Activated CD4-positive, alpha-beta T cell treated with anti-CD3 and anti-CD28 coated beads, Interleukin-2, amount 50 U/mL, for 24 hours (primary cell): ENCODE results near the gene PTH2.
A peak's percentile ranks its signal among the peaks of the same experiment; 100 is the strongest.
"Not testable (repeated sequence)": the region's sequence is repeated elsewhere in the genome, so short reads cannot be mapped to it uniquely, and the experiment has no call there.

Experiments used
- DNase-seq, 2 donors: peaks; one replicate each; pipeline ENCODE4 v3.0.0-alpha.2; 2020; ENCODE audit warnings: low read depth in 1 of 2, low spot score in 1 of 2

Gene PTH2

DNA sequence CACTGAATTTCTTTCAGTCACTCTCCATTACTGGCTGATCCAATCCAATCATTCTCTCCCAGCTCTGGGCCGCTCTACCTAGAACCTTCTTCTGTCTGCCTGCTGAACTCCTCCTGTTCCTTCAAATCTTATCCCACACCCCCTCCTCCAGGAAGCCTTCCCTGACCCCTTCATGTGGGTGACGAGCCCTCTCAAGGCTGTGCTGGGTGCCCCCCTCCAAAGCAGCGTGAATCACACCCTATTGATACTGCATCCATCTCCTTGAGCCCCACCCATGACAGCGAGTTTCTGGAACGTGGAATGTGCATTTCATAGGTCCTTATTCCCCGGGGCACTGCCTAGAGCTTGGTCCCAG lies 25.2 kb upstream of the PTH2 start:
- no peak for DNase-seq

DNA sequence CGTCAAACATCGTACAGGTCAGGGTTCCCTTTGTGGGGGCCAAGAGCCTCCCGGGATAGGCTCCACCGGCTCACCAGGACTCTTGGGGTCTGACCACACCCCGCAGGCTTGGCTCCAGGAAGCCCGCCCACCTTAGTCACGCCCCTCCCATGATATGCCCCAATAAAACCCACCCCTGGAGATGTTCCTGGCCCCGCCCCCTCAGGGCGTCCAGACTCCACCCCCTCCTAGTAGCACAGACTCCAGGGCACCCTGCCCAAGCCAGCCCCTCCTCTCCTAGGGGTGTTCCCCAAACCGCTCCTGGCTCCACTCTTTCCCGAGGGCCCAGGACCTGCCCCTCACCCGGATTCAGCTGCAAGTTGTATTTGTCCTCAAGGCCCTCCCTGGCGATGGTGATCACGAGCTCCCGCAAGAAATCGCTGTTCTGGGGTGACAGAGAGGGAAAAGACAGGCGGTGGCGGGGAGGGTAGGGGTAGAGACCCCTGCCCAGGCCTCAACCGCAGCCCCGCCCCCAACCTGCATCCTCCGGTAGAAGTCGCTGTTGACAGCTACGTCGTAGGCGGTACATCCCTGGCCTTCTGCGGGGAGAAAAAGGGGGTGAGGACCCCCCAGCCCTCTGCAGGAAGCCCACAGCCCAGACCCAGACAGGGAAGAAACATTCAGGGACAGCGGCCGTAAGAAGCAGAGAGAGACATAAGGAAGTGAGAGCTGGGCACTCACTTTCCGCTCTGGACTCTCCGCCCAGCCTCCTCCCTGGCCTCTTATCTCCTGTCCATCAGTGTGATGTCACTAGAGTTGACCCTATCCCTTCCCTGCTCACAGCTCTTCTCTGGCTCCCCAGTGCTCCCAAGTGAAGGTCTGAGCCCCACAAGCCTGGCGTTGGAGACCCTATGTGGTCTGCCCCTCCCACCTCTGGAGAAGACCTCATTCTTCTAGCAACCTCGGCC lies 24.5 kb upstream of the PTH2 start:
- no peak for DNase-seq

DNA sequence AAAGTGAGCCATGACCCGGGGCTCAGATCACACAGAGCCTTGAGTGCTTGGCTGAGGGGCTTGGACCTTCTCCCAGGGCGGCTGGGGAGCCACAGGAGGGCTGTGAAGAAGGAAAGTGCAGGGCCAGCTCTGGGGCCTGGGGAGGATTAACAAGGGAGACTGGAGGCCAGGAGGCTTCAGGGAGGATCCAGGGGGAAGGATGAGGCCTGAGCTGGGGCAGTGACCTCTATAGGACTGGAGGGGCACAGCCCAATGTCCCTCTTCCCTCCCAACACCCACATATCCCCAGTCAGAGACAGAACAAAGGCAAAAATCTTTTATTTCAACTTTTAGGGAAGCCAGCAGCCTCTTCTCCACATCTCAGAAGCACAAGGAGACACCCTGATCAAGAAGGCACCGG lies 22.8 kb upstream of the PTH2 start:
- DNase-seq = no peak

GRCh38 chr19:49444100-49444700 lies 21.0 kb upstream of the PTH2 start:
- DNase-seq = not testable (repeated sequence)

DNA sequence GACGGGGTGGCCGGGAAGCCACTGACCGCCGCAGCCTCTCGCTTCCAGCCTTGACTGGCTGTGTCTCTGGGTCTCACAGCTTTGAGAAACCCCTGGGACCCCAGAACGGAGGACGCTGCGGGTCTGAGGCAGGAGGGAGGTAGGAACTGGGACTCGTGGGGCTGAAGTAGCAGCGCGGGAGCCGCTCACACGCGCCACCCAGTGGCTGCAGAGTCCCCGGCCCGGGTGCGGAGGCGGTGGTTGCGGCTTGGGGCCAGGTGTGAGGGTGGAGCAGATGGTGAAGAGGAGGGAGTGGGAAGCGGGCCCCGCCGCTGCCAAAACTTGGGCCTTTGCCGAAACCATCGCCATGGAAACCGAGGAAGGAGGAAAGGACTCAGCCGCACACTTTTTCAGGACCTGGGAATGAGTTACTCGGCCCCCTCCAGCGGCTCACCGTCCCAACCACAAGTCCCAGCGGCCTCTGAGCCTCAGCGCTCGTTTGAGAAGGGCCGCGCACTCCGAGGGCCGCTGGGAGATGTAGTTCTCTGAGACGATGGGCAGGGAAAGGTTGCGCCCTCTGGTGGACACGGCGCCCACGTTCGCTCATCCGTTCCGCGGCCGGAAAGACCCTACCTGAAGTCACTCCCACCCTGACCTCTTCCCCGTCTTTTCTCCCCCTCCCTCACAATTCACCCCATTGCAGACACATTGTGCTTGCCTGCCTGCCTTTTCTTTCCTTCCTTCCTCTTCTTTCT lies 20.3 kb upstream of the PTH2 start:
- peak; percentile 90 to 91 for DNase-seq

GRCh38 chr19:49442771-49443365 lies 19.6 kb upstream of the PTH2 start:
- no peak for DNase-seq

- DNase-seq = no peak
Measured at GRCh38 chr19:49442354-49442753, 19.1 kb upstream of the PTH2 start.

DNA sequence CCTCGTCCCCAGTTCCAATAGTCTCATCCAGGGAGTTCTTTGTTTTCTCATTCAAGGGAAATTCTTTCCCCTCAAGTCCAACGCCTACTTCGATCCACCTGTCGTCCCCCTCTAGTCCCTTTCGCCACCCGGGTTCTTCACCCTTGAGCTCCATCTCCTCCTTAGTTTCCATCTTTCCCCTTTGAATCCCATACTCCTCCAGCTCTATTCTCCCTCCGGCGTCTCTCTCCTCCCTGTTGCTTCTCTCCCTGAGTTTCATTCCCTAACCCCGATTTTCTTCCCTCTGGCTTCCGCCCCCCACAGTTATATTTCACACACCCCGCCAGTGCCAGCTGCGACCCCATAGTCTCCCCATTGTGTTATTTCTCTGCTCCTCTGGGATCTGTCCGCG lies 18.7 kb upstream of the PTH2 start:
- DNase-seq = no peak

GRCh38 chr19:49441210-49441959 lies 18.1 kb upstream of the PTH2 start, which contains the start of gene SLC17A7:
SLC17A7 (minus strand) TSS chr19:49441527; CDS start chr19:49441379, 148 bp downstream.
- DNase-seq = no peak

DNA sequence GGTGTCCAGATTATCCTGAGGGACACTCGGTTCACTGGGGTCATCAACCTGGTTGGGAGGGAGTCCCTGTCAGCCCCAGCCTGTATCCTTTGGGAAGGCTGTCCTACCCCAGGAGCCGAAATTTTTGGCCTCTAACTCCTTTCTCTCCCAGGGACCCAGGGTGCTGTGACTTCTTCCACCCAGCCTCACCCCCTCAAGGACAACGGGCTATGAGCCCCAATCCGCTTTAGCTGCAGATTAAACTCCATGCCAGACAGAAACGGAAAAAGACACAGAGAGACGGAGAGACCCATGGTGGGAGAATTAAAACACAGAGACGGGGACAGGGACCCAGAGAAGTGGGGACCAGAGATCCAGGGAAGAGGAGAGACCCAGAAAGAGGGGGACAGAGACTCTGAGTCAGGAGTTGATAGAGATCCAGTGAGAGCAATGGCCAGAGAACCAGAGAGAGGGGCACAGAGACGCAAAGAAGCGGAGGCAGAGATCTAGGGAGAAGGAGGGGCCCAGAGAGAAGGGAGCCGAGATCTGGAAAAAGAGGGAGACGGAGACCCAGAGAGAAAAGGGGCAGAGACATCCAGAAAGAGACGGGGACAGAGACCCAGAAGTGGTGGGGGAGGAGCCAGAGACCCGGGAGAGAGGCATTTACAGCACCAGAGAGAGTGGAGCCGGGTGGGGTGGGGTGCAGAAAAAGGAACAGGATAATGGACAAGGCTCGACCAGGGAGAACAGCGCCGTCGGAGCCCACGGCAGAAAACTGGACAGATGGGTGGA lies 17.4 kb upstream of the PTH2 start:
- no peak for DNase-seq

DNA sequence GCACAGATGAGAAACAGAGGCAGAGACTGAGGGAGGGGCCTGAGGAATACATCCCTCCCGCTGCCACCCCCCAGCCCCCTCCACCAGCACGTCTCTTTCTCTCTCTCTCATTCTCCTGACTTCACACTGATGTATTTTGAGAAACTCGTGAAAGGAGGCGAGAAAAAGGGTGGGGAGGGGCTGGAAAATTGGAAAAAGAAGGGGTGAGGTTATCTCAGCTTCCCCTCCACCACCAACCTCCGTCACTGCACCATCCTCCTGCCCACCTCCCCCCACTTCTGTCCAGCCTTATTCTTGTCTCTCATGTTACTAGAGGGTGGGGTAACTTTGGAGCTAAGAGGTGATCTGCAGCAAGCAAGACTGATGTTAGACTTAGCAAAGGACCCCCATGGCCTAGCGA lies 16.6 kb upstream of the PTH2 start:
- DNase-seq = no peak

- no peak for DNase-seq
Measured at GRCh38 chr19:49438261-49438660, 15.0 kb upstream of the PTH2 start.

- DNase-seq = no peak
Measured at GRCh38 chr19:49437231-49437630, 14.0 kb upstream of the PTH2 start.

GRCh38 chr19:49436381-49437017 lies 13.3 kb upstream of the PTH2 start:
- DNase-seq = no peak

DNA sequence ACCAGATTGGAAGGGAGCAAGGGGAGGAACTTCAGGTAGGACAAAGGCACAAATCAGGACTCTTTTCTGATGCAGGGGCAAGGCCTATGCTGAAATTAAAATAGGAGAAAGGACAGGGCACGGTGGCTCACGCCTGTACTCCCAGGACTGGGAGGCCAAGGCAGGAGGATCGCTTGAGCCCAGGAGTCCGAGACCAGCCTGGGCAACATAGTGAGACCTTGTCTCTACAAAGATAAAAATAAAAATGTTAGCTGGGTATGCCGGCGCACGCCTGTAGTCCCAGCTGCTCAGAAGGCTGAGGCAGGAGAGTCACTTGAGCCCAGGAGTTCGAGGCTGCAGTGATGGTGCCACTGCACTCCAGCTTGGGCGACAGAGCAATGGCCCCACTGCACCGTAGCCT lies 12.4 kb upstream of the PTH2 start:
- DNase-seq = no peak

DNA sequence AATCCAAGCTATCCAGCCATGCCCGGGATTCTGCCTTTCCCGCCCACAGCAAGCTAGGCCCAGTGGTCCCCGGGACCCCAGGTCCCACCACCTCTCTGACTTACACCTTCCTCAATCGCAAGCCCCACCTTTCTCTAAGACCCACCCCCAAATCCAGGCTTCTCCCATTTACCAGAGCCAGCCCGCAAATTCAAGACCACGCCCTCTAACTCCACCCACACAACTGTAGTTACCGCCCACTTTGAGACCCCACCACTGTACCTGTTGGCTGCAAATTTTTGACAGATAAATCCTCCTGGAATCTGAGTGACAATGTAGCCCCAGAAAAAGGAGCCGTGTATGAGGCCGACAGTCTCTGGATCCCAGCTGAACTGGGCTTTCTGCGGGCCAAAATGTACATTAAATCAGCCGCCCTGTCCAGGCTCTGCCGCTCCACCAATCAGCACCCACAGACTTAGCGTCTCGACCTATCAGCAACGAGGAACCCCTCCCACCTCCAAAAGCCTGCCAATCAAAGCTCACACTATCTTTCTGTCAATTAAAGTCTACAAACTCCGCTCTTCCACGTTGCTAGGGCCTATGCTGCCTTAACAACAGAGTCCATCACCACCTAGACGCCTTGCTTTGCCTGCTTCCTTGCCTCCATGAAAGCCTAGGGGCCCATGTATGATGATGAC lies 11.8 kb upstream of the PTH2 start:
- DNase-seq = no peak

GRCh38 chr19:49433240-49433901 lies 10.1 kb upstream of the PTH2 start:
- no peak for DNase-seq
